Neuronal stem cell (in vitro differentiated cells): ENCODE measurements around the gene RDH5.

Experiments used
- DNase-seq: peaks from one replicate; pipeline ENCODE4 v3.0.0-alpha.2; 2013; ENCODE audit warnings: low spot score
- H2AFZ ChIP-seq: one replicate; pipeline ENCODE4 v1.6.1; 2013; ENCODE audit warnings: mild to moderate bottlenecking, low read length, inconsistent platforms
- H2AK5ac ChIP-seq: 2 replicates; pipeline ENCODE4 v1.6.1; 2013; ENCODE audit warnings: low read depth, mild to moderate bottlenecking, inconsistent platforms, low read length, moderate library complexity, mixed read lengths
- H2BK120ac ChIP-seq: 2 replicates; pipeline ENCODE4 v1.6.1; 2013; ENCODE audit warnings: low read depth, mild to moderate bottlenecking, inconsistent platforms, low read length, moderate library complexity, mixed read lengths
- H2BK12ac ChIP-seq: one replicate; pipeline ENCODE4 v1.6.1; 2013; ENCODE audit warnings: low read length, inconsistent platforms
- H2BK15ac ChIP-seq: 2 replicates; pipeline ENCODE4 v1.6.1; 2013; ENCODE audit warnings: mild to moderate bottlenecking, low read length, inconsistent platforms, mixed read lengths
- H2BK5ac ChIP-seq: one replicate; pipeline ENCODE4 v1.6.1; 2013; ENCODE audit warnings: inconsistent platforms, mild to moderate bottlenecking, low read length, moderate library complexity
- H3K14ac ChIP-seq: one replicate; pipeline ENCODE4 v1.6.1; 2013; ENCODE audit warnings: low read length, inconsistent platforms
- H3K18ac ChIP-seq: 2 replicates; pipeline ENCODE4 v1.6.1; 2013; ENCODE audit warnings: low read length, inconsistent platforms
- H3K23ac ChIP-seq: 2 replicates; pipeline ENCODE4 v1.6.1; 2013; ENCODE audit warnings: low read depth, mild to moderate bottlenecking, mixed read lengths, low read length, inconsistent platforms; ENCODE audit not compliant: poor library complexity
- H3K27ac ChIP-seq: replicated peaks from 3 replicates; pipeline ENCODE4 v1.5.1; 2013; ENCODE audit warnings: low read length, inconsistent platforms
- H3K27me3 ChIP-seq, 3 experiments: 2 replicates each; pipeline ENCODE4 v1.6.1; 2013; ENCODE audit warnings: low read length in 3 of 3, mild to moderate bottlenecking in 2 of 3, inconsistent platforms in 1 of 3, low read depth in 1 of 3, mixed read lengths in 1 of 3, moderate library complexity in 1 of 3; ENCODE audit not compliant: control insufficient read depth in 3 of 3, insufficient read depth in 3 of 3
- H3K36me3 ChIP-seq, 2 donors: replicated peaks in 1 of 2; 2 replicates each; pipeline ENCODE4 v1.6.1; 2013; ENCODE audit warnings: low read length in 2 of 2; ENCODE audit not compliant: control insufficient read depth in 2 of 2, insufficient read depth in 2 of 2
- H3K4ac ChIP-seq: 2 replicates; pipeline ENCODE4 v1.6.1; 2013; ENCODE audit warnings: inconsistent platforms, mild to moderate bottlenecking, low read length, moderate library complexity
- H3K4me1 ChIP-seq, 2 donors: 1 replicate in 1 of 2; 2 replicates in 1 of 2; pipeline ENCODE4 v1.6.1; 2013; ENCODE audit warnings: low read length in 2 of 2, low read depth in 1 of 2; ENCODE audit not compliant: control insufficient read depth in 2 of 2, insufficient read depth in 1 of 2
- H3K4me2 ChIP-seq: one replicate; pipeline ENCODE4 v1.6.1; 2013; ENCODE audit warnings: mild to moderate bottlenecking, low read length, inconsistent platforms; ENCODE audit not compliant: insufficient read depth, poor library complexity, severe bottlenecking
- H3K4me3 ChIP-seq, 2 donors: 2 replicates each; pipeline ENCODE4 v1.5.1; 2013; ENCODE audit warnings: low read length in 2 of 2, mild to moderate bottlenecking in 2 of 2, inconsistent platforms in 1 of 2, moderate library complexity in 1 of 2
- H3K79me1 ChIP-seq: one replicate; pipeline ENCODE4 v1.6.1; 2013; ENCODE audit warnings: low read depth, mild to moderate bottlenecking, inconsistent platforms, low read length, moderate library complexity
- H3K9ac ChIP-seq: one replicate; pipeline ENCODE4 v1.6.1; 2013; ENCODE audit warnings: mild to moderate bottlenecking, low read depth, low read length, inconsistent platforms; ENCODE audit not compliant: poor library complexity
- H3K9me3 ChIP-seq, 2 donors: replicated peaks in 1 of 2; 2 replicates each; pipeline versions ENCODE3 to v1.6.1; 2013; ENCODE audit warnings: low read length in 2 of 2, mild to moderate bottlenecking in 2 of 2, inconsistent platforms in 1 of 2, low read depth in 1 of 2, mixed read lengths in 1 of 2, moderate library complexity in 1 of 2; ENCODE audit not compliant: control insufficient read depth in 2 of 2, insufficient read depth in 1 of 2
- H4K8ac ChIP-seq: one replicate; pipeline ENCODE4 v1.6.1; 2013; ENCODE audit warnings: low read depth, mild to moderate bottlenecking, inconsistent platforms, low read length, moderate library complexity
- H4K91ac ChIP-seq: one replicate; pipeline ENCODE4 v1.6.1; 2013; ENCODE audit warnings: low read length, low read depth, mild to moderate bottlenecking, inconsistent platforms; ENCODE audit not compliant: poor library complexity
- WGBS, 2 donors: extraction: QIAGEN DNeasy Blood & Tissue Kit; methylation state at CpG; one replicate each; pipeline ENCODE4 v1.1.7; 2013; ENCODE audit warnings: missing lambda C conversion rate in 2 of 2, mixed read lengths in 1 of 2; ENCODE audit not compliant: insufficient read length in 2 of 2, insufficient replicate concordance in 1 of 2; ENCODE audit errors: extremely low coverage in 2 of 2; 5-methylcytosine and 5-hydroxymethylcytosine counted together

Gene RDH5

GRCh38 chr12:55693323-55694187 lies 26.6 kb upstream of the RDH5 start:
- no peak overlapping the region for H3K9ac ChIP-seq
- no peak overlapping the region for H3K23ac ChIP-seq
- no peak overlapping the region for H2BK12ac ChIP-seq
- H3K27me3 ChIP-seq: no peaks in the 10 kb centered on the region
- no peak for DNase-seq
- H3K4ac ChIP-seq: no peak overlapping the region
- no peak overlapping the region for H3K4me3 ChIP-seq
- no peak overlapping the region for H2AK5ac ChIP-seq
- no peak overlapping the region for H3K14ac ChIP-seq
- H3K79me1 ChIP-seq: no peaks in the 10 kb centered on the region
- H3K4me1 ChIP-seq: no peaks in the 10 kb centered on the region
- H3K36me3 ChIP-seq: peaks cover 20 to 39% of the 10 kb centered on the region in 2 donors
- no peak overlapping the region for H2BK15ac ChIP-seq
- H4K91ac ChIP-seq: no peak overlapping the region
- no peaks in the 10 kb centered on the region for H3K9me3 ChIP-seq
- H4K8ac ChIP-seq: no peak overlapping the region
- no peak overlapping the region for H3K27ac ChIP-seq
- H2BK120ac ChIP-seq: no peak overlapping the region
- H2BK5ac ChIP-seq: no peak overlapping the region
- H3K4me2 ChIP-seq: no peak overlapping the region
- no peak overlapping the region for H3K18ac ChIP-seq
- no peak overlapping the region for H2AFZ ChIP-seq
- WGBS, 2 donors: no CpG with 5 or more reads among the region's 7 CpGs

GRCh38 chr12:55694188-55694515 lies 26.0 kb upstream of the RDH5 start:
- no peak overlapping the region for H2BK120ac ChIP-seq
- H3K27ac ChIP-seq: no peak overlapping the region
- no peak overlapping the region for H3K4me3 ChIP-seq
- H2AK5ac ChIP-seq: no peak overlapping the region
- H3K4me2 ChIP-seq: no peak overlapping the region
- H3K9ac ChIP-seq: no peak overlapping the region
- no peak overlapping the region for H2BK15ac ChIP-seq
- H3K4ac ChIP-seq: no peak overlapping the region
- no peaks in the 10 kb centered on the region for H3K9me3 ChIP-seq
- no peaks in the 10 kb centered on the region for H3K27me3 ChIP-seq
- H3K36me3 ChIP-seq: peaks cover 20 to 39% of the 10 kb centered on the region in 2 donors
- H2BK12ac ChIP-seq: no peak overlapping the region
- no peak overlapping the region for H3K14ac ChIP-seq
- H2AFZ ChIP-seq: no peak overlapping the region
- no CpG with 5 or more reads among the region's 7 CpGs for WGBS, 2 donors
- no peak overlapping the region for H4K8ac ChIP-seq
- H4K91ac ChIP-seq: no peak overlapping the region
- DNase-seq: no peak
- H3K23ac ChIP-seq: no peak overlapping the region
- no peaks in the 10 kb centered on the region for H3K4me1 ChIP-seq
- H2BK5ac ChIP-seq: no peak overlapping the region
- H3K79me1 ChIP-seq: no peaks in the 10 kb centered on the region
- no peak overlapping the region for H3K18ac ChIP-seq

- H2BK15ac ChIP-seq: no peak overlapping the region
- H3K4ac ChIP-seq: no peak overlapping the region
- no peak overlapping the region for H2AFZ ChIP-seq
- no CpG with 5 or more reads among the region's 4 CpGs for WGBS, 2 donors
- H3K23ac ChIP-seq: no peak overlapping the region
- H3K18ac ChIP-seq: no peak overlapping the region
- H3K9ac ChIP-seq: no peak overlapping the region
- H2BK5ac ChIP-seq: no peak overlapping the region
- H3K14ac ChIP-seq: no peak overlapping the region
- H2BK12ac ChIP-seq: no peak overlapping the region
- H2AK5ac ChIP-seq: no peak overlapping the region
- no peak overlapping the region for H4K91ac ChIP-seq
- H4K8ac ChIP-seq: no peak overlapping the region
- no peaks in the 10 kb centered on the region for H3K79me1 ChIP-seq
- no peak overlapping the region for H3K4me2 ChIP-seq
- H3K4me1 ChIP-seq: no peaks in the 10 kb centered on the region
- H3K27ac ChIP-seq: no peak overlapping the region
- H3K27me3 ChIP-seq: no peaks in the 10 kb centered on the region
- H2BK120ac ChIP-seq: no peak overlapping the region
- peaks cover 20 to 41% of the 10 kb centered on the region in 2 donors for H3K36me3 ChIP-seq
- DNase-seq: no peak
- no peak overlapping the region for H3K4me3 ChIP-seq
- H3K9me3 ChIP-seq: no peaks in the 10 kb centered on the region
Measured at GRCh38 chr12:55694651-55695050, 25.5 kb upstream of the RDH5 start.

GRCh38 chr12:55695349-55695748 lies 24.8 kb upstream of the RDH5 start:
- Histone ChIP-seq H3K79me1 (no peaks in the 10 kb centered on the region), H2BK120ac (no peak overlapping the region), H3K4me2 (no peak overlapping the region), H2BK5ac (no peak overlapping the region), H3K4me1 (no peaks in the 10 kb centered on the region), H2AFZ (no peak overlapping the region), H3K4me3 (no peak overlapping the region), H2BK15ac (no peak overlapping the region), H2BK12ac (no peak overlapping the region), H3K18ac (no peak overlapping the region), H3K27me3 (no peaks in the 10 kb centered on the region), H4K91ac (no peak overlapping the region), H4K8ac (no peak overlapping the region), H3K14ac (no peak overlapping the region), H3K36me3 (peaks cover 20 to 41% of the 10 kb centered on the region in 2 donors), H3K27ac (no peak overlapping the region), H3K4ac (no peak overlapping the region), H2AK5ac (no peak overlapping the region), H3K23ac (no peak overlapping the region), H3K9me3 (no peaks in the 10 kb centered on the region), H3K9ac (no peak overlapping the region)
- no peak for DNase-seq
- no CpG with 5 or more reads among the region's 7 CpGs for WGBS, 2 donors
